ENCODE data around the gene PHLDA2.

DNA sequence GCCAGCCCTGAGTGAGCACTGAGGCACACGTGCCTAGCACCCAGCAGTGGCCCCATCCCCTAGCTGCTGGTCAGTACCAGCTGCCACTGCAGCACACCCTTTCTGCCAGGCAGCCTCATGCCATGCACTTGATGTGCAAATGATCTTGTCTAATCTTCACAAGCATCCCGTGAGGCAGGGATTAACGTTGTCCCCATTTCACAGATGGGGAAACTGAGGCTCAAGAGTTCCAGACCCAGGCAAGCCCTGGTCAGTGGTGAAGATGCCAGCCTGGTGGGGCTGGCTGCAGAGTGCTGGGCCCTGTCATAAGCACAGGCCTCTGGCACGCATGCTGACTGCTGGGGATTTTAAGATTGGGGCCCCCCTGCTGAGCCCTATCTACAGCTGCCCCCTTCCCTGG is 35.3 kb downstream of the PHLDA2 start:
- TF ChIP-seq, protein P1, sequence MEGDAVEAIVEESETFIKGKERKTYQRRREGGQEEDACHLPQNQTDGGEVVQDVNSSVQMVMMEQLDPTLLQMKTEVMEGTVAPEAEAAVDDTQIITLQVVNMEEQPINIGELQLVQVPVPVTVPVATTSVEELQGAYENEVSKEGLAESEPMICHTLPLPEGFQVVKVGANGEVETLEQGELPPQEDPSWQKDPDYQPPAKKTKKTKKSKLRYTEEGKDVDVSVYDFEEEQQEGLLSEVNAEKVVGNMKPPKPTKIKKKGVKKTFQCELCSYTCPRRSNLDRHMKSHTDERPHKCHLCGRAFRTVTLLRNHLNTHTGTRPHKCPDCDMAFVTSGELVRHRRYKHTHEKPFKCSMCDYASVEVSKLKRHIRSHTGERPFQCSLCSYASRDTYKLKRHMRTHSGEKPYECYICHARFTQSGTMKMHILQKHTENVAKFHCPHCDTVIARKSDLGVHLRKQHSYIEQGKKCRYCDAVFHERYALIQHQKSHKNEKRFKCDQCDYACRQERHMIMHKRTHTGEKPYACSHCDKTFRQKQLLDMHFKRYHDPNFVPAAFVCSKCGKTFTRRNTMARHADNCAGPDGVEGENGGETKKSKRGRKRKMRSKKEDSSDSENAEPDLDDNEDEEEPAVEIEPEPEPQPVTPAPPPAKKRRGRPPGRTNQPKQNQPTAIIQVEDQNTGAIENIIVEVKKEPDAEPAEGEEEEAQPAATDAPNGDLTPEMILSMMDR (IDR thresholded peaks at IDR 0.05; ENCODE audit: borderline replicate concordance, extremely low read depth, low read length, poor library complexity, severe bottlenecking) = no peak
- TF ChIP-seq EZH2 (IDR thresholded peaks at IDR 0.05; ENCODE audit: borderline replicate concordance, low read depth, low read length, severe bottlenecking) = no peak

All from DND-41 (cell line).